ENCODE results near the gene CDIP1.
A peak's percentile ranks its signal among the peaks of the same experiment; 100 is the strongest.

The CDIP1 gene

DNA sequence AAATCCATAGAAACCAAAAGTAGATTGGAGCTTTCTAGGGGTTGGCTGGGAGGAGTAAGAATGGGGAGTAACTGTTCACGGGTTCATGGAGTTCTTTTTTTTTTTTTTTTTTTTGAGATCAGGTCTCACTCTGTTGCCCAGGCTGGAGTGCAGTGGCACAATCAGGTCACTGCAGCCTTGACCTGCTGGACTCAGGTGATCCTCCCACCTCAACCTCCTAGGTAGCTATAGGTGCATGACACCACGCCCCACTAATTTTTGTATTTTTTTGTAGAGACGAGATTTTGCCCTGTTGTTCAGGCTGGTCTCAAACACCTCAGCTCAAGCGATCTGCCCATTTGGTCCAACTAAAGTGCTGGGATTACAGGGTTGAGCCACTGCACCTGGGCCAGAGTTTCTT, 65.7 kb downstream of the CDIP1 start:
- H3K4me1 Mint-ChIP-seq (ENCODE audit: low read depth), result peaks cover 25% of the 10 kb centered on the region
- H3K36me3 Mint-ChIP-seq, result peaks cover 6% of the 10 kb centered on the region
- H3K4me3 Mint-ChIP-seq, result peak overlapping the region; percentile 88
- H3K27ac Mint-ChIP-seq, result peak overlapping the region; percentile 67
- H3K9me3 Mint-ChIP-seq (ENCODE audit: low read depth), result no peaks in the 10 kb centered on the region
- no peaks in the 10 kb centered on the region for H3K27me3 Mint-ChIP-seq

DNA sequence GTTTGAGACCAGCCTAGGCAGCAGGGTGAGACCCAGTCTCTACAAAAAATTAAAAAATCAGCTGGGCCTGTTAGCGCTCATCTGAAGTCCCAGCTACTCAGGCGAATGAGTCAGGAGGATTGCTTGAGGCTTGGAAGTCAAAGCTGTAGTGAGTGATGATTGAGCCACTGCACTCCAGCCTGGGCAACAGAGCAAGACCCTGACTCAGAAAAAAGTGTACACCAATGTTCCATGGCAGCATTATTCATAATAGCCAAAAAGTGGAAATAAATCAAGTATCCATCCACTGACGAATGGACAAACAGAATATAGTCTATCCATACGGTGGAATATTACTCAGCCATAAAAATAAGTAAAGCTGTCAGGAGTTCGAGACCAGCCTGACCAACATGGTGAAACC, 66.7 kb downstream of the CDIP1 start:
- Mint-ChIP-seq H3K4me1 (ENCODE audit: low read depth) (peaks cover 18% of the 10 kb centered on the region), H3K9me3 (ENCODE audit: low read depth) (no peaks in the 10 kb centered on the region), H3K27ac (no peak overlapping the region), H3K36me3 (peaks cover 6% of the 10 kb centered on the region), H3K27me3 (no peaks in the 10 kb centered on the region), H3K4me3 (no peak overlapping the region)

DNA sequence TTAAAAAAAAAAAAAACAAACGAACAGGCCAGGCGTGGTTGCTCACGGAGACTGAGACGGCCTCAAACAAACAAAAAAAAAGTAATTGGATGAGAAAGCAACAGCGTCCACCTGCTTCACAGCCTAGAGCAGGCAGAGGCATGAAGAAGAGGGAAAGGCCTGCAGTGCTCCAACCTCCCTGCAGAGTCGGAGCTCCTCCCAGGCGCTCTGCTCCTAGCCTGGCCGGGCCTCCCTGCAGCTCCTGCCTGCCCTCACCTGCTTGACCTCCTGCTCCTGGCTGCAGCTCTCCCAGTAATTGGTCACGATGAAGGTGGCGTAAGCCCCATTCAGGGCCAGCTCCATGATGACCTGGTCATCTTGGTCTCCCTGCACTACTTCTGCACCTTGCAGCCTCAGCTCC, 69.6 kb downstream of the CDIP1 start:
- H3K27ac Mint-ChIP-seq, result no peak overlapping the region
- no peaks in the 10 kb centered on the region for H3K9me3 Mint-ChIP-seq (ENCODE audit: low read depth)
- H3K36me3 Mint-ChIP-seq, result peaks cover 4% of the 10 kb centered on the region
- H3K4me3 Mint-ChIP-seq, result no peak overlapping the region
- H3K4me1 Mint-ChIP-seq (ENCODE audit: low read depth), result peaks cover 14% of the 10 kb centered on the region
- H3K27me3 Mint-ChIP-seq, result no peaks in the 10 kb centered on the region

DNA sequence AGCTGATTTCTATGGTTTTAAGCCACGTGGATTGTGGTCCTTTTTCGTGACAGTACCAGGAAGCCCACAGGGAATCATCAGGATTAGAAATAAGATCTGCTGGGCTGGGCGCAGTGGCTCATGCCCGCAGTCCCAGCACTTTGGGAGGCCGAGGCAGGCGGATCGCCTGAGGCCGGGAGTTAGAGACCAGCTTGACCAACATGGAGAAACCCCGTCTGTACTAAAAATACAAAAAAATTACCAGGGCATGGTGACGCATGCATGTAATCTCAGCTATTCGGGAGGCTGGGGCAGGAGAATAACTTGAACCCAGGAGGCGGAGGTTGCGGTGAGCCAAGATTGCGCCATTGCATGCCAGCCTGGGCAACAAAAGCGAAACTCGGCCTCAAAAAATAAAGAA, 70.7 kb downstream of the CDIP1 start:
- no peaks in the 10 kb centered on the region for H3K9me3 Mint-ChIP-seq (ENCODE audit: low read depth)
- H3K4me3 Mint-ChIP-seq, result no peak overlapping the region
- peaks cover 9% of the 10 kb centered on the region for H3K4me1 Mint-ChIP-seq (ENCODE audit: low read depth)
- no peak overlapping the region for H3K27ac Mint-ChIP-seq
- peaks cover 4% of the 10 kb centered on the region for H3K36me3 Mint-ChIP-seq
- no peaks in the 10 kb centered on the region for H3K27me3 Mint-ChIP-seq

DNA sequence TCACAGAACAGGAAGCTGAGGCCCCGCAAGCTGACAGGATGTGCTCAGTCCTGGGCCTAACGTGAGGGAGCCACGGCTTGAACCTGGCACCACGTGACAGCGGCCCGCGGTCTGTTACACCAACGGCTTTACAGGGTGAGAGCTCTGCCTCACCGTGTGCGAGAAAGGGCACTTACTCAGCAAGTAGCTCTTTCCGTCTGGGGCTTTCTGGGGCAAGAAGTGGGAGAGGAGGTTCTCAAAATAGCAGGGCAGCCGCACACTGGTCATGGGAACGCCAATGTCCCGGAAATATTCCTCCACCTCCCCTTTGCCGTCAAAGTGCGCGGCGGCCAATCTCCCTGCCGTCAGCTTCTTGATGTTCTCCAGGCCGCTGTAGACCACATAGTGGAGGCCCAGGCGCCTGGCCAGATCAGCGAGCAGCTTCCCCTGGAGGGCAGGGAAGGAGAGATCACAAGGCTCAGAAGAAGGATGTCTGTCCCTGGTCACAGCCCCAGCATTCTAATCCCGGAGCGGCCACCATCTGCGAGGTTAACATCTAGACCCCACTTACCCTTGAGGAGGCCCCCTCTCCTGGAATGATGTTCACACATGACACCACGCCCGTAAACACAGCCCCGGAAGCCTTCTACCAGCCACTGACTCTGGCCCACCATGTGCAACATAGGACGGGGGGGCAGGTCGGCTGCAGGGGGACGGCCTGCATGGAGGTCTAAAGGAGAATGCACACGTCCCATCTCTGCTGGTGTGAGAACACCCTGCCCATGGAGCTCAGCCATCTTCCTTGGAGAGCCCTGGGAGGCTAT, 72.4 kb downstream of the CDIP1 start:
- H3K4me1 Mint-ChIP-seq (ENCODE audit: low read depth), result peaks cover 6% of the 10 kb centered on the region
- peak overlapping the region; percentile 34 for H3K27ac Mint-ChIP-seq
- H3K9me3 Mint-ChIP-seq (ENCODE audit: low read depth), result no peaks in the 10 kb centered on the region
- H3K4me3 Mint-ChIP-seq, result no peak overlapping the region
- no peaks in the 10 kb centered on the region for H3K27me3 Mint-ChIP-seq
- H3K36me3 Mint-ChIP-seq, result peaks cover 2% of the 10 kb centered on the region

DNA sequence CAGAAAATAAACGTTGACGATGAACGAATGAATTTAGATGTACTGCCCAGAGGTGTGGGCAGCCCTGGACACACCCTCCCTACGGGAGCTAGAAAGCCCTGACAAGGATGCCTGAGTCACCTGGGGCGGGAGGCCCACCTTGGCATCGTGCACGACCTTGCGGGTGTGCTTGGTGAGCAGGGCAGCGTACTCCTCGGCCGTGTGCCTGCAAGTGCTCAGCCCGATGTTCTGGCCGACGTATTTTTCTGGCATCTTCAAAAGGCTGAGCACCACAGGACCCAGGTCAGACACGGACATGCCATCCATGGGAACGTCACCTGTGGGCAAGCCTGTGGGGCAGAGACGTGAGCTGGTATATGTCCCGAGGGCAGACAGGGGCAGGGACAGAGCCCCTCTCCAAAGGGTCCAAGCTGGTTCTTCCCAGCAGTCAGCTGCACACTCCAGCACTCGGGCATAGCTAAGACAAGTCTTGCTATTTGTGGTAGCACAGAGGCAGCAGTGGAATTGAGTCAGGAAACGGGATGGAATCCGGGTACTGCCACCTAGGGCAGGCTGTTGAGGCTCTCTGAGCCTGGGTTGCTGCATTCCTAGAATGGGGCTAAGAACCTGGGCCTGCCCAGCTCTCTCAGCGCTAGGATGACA, 74.9 kb downstream of the CDIP1 start:
- Mint-ChIP-seq H3K4me3 (no peak overlapping the region), H3K36me3 (peaks cover 2% of the 10 kb centered on the region), H3K9me3 (ENCODE audit: low read depth) (no peaks in the 10 kb centered on the region), H3K4me1 (ENCODE audit: low read depth) (peaks cover 13% of the 10 kb centered on the region), H3K27me3 (no peaks in the 10 kb centered on the region), H3K27ac (no peak overlapping the region)

DNA sequence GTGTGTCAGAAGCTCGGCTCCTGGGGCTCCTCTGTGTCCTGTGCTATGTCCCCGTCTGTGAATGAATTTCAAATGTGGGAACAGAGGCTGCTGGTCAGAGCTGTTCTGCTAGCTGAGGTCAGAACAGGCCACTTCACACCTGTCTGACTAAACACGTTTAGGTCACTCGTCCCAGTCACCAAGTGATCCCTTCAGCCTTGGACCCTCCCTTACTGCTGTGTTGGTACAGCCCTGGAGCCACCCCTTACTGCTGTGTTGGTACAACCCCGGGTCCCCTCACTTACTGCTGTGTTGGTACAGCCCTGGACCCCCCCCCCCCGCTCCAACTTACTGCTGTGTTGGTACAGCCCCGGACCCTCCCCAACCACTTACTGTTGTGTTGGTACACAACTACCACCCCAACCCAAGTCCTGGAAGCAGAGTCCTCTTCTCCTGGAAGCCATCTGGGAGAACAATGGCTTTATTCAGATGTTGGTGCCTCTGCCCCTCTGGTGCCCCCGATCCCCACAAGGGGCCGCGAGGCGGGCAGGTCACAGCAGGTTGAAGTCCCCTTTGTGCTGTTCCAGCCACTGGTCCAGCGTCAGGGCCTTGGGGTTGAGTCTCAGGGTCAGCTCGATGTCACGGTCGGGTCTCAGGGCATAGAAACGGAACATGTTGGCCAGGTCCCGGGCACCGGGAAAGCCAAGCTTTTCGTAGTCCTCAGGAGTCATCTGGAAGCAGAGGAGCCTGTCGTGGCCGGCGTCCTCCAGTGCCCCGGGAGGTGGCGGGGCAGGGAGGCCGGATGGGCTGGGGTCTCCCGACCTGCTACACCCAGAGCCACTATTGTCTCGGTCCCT, 77.1 kb downstream of the CDIP1 start:
- H3K9me3 Mint-ChIP-seq (ENCODE audit: low read depth), result no peaks in the 10 kb centered on the region
- H3K4me1 Mint-ChIP-seq (ENCODE audit: low read depth), result peaks cover 16% of the 10 kb centered on the region
- H3K36me3 Mint-ChIP-seq, result peaks cover 4% of the 10 kb centered on the region
- no peak overlapping the region for H3K4me3 Mint-ChIP-seq
- no peak overlapping the region for H3K27ac Mint-ChIP-seq
- no peaks in the 10 kb centered on the region for H3K27me3 Mint-ChIP-seq

DNA sequence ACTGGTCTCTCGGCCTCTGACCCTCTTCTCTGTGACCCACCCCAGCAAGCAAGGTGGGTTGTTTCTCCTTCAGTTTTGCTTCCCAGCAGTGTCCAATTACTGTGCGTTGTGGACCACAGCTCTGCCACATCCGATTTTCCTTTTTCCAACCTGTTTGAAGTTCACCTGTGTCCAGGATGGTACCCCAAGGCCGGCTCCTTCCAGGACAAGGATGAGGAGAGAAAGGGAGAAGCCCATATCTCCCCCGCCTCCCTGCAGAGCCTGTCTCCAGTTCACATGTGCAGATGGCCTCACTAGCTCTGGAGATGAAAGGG, 77.7 kb downstream of the CDIP1 start:
- no peak overlapping the region for H3K4me3 Mint-ChIP-seq
- no peak overlapping the region for H3K27ac Mint-ChIP-seq
- no peaks in the 10 kb centered on the region for H3K27me3 Mint-ChIP-seq
- H3K9me3 Mint-ChIP-seq (ENCODE audit: low read depth), result no peaks in the 10 kb centered on the region
- peaks cover 12% of the 10 kb centered on the region for H3K4me1 Mint-ChIP-seq (ENCODE audit: low read depth)
- H3K36me3 Mint-ChIP-seq, result peaks cover 4% of the 10 kb centered on the region

Measured in activated naive CD8-positive, alpha-beta T cell (primary cell).